ENCODE measurements around the gene GRWD1. TPM values are rescaled to one million over a fixed set of nuclear protein-coding genes. Genes with fewer than 3 reads are reported as not detected.

GRWD1 gene
- total RNA-seq, 1 experiment from 2014 or later, result 64.8 TPM

DNA sequence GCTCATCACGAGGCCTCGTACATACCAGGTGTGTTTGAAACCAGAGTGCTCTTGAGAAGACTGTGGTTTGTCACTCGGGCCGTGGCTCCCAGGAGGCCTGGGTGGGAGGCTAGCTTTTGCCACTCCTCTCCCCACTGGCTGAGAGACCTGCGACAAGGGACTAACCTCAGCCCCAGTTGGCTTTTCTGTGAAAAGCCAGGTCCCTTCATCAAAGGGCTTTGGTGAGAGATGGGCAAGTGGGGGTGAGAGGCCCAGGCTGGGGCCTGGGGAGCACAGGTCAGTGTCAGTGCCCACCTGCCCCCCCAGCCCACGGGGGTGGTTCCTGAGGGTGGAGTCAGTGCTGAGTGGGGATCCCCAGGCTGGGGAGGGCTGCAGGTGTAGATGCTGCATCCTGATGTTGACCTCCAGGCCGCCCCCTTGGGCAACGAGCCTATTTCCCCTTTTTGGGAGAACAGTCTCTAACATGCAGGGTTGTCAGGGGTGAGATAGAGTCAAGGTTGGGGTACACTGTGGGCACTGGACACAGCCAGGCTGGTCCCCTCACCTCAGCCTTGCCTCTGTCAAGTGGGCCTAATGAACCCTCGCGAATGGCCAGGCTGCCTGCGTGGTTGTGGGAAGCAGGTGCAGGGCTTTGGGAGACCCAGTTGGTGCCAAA lies 10.3 kb downstream of the GRWD1 start:
- H3K27me3 ChIP-seq (ENCODE audit: insufficient read depth, low read length), result no peaks in the 10 kb centered on the region
- ATAC-seq (no peak), DNase-seq (ENCODE audit: low read depth, low spot score) (no peak)
- no peak overlapping the region for H3K9ac ChIP-seq (ENCODE audit: low read length)
- peaks cover 22 to 55% of the 10 kb centered on the region in 2 experiments for H3K36me3 ChIP-seq (ENCODE audit: control insufficient read depth in 1 of 2, insufficient read depth in 2 of 2, low read length in 2 of 2)
- H3K9me2 ChIP-seq (ENCODE audit: insufficient read depth), result no peaks in the 10 kb centered on the region
- no peaks in the 10 kb centered on the region for H3K9me3 ChIP-seq (ENCODE audit: control insufficient read depth in 1 of 2, insufficient read depth in 1 of 2, low read depth in 1 of 2, low read length in 2 of 2)
- intact Hi-C loops (cut with micrococcal nuclease), result no loop called here
- H4K20me1 ChIP-seq (ENCODE audit: insufficient read depth), result no peaks in the 10 kb centered on the region
- ChIA-PET POLR2A (no interaction called here), CTCF (no interaction called here), RAD21 (ENCODE audit: low non-redundant PET in 1 of 2, low total read pairs in 2 of 2, uncharacterized antibody in 2 of 2, unreplicated experiment in 2 of 2) (no interaction called here)
- no peaks in the 10 kb centered on the region for H3K4me1 ChIP-seq (ENCODE audit: control insufficient read depth in 1 of 2, insufficient read depth in 2 of 2, low read length in 2 of 2)
- H3K4me3 ChIP-seq (replicated peaks in 1 of 2; ENCODE audit: low read depth in 1 of 2, low read length in 2 of 2), result no peak overlapping the region
- H2AFZ ChIP-seq (ENCODE audit: low read depth, low read length, poor library complexity, severe bottlenecking), result no peak overlapping the region
- TF ChIP-seq EZH2phosphoT487 (IDR thresholded peaks at IDR 0.05; ENCODE audit: borderline replicate concordance), result no peak
- no peak for TF ChIP-seq EGR1 (IDR thresholded peaks at IDR 0.05; ENCODE audit: low read depth)
- TF ChIP-seq, protein P1, sequence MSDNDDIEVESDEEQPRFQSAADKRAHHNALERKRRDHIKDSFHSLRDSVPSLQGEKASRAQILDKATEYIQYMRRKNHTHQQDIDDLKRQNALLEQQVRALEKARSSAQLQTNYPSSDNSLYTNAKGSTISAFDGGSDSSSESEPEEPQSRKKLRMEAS (IDR thresholded peaks at IDR 0.05), result no peak
- no peak for TF ChIP-seq CBX3 (IDR thresholded peaks at IDR 0.05; ENCODE audit: low read depth)
- TF ChIP-seq JUND (IDR thresholded peaks at IDR 0.05), result no peak
- TF ChIP-seq ZFX (IDR thresholded peaks at IDR 0.05), result no peak
- TF ChIP-seq ZNF274 (IDR thresholded peaks at IDR 0.05; ENCODE audit: low read depth, low read length), result no peak
- no peak overlapping the region for H3K4me2 ChIP-seq (ENCODE audit: low read length)
- peaks cover 51% of the 10 kb centered on the region for H3K79me2 ChIP-seq (ENCODE audit: insufficient read depth, low read length)
- no peak overlapping the region for H3K27ac ChIP-seq (ENCODE audit: low read depth, low read length)
- no TSS peak for BruUV-seq (replicated peaks)

- no TSS peak for BruUV-seq (replicated peaks)
- H3K36me3 ChIP-seq (ENCODE audit: control insufficient read depth in 1 of 2, insufficient read depth in 2 of 2, low read length in 2 of 2), result peaks cover 20 to 48% of the 10 kb centered on the region in 2 experiments
- intact Hi-C loops (cut with micrococcal nuclease), result no loop called here
- ATAC-seq (no peak), DNase-seq (ENCODE audit: low read depth, low spot score) (no peak)
- no peaks in the 10 kb centered on the region for H3K9me3 ChIP-seq (ENCODE audit: control insufficient read depth in 1 of 2, insufficient read depth in 1 of 2, low read depth in 1 of 2, low read length in 2 of 2)
- H3K4me1 ChIP-seq (ENCODE audit: control insufficient read depth in 1 of 2, insufficient read depth in 2 of 2, low read length in 2 of 2), result no peaks in the 10 kb centered on the region
- TF ChIP-seq FOSL1 (IDR thresholded peaks at IDR 0.05; ENCODE audit: low read depth) (no peak), YY1 (IDR thresholded peaks at IDR 0.05; ENCODE audit: extremely low read depth, insufficient replicate concordance, low read depth, low read length) (no peak), ZFX (IDR thresholded peaks at IDR 0.05) (no peak), SRF (IDR thresholded peaks at IDR 0.05; ENCODE audit: low read depth) (no peak), CEBPB (IDR thresholded peaks at IDR 0.05; ENCODE audit: low read depth) (no peak), POLR2AphosphoS5 (IDR thresholded peaks at IDR 0.05; ENCODE audit: low read depth, low read length) (no peak), TCF7L2 (IDR thresholded peaks at IDR 0.05; ENCODE audit: borderline replicate concordance, extremely low read depth, insufficient read depth, insufficient read length) (no peak), SP1 (IDR thresholded peaks at IDR 0.05; ENCODE audit: low read depth) (no peak), POLR2A (IDR thresholded peaks at IDR 0.05; ENCODE audit: borderline replicate concordance, extremely low read depth, insufficient read depth, insufficient read length) (no peak), EZH2 (IDR thresholded peaks at IDR 0.05) (no peak)
- TF ChIP-seq, protein P1 (IDR thresholded peaks at IDR 0.05), result no peak
- no peak overlapping the region for H3K4me3 ChIP-seq (replicated peaks in 1 of 2; ENCODE audit: low read depth in 1 of 2, low read length in 2 of 2)
- no peak overlapping the region for H3K27ac ChIP-seq (ENCODE audit: low read depth, low read length)
- H4K20me1 ChIP-seq (ENCODE audit: insufficient read depth), result no peaks in the 10 kb centered on the region
- ChIA-PET RAD21 (ENCODE audit: low non-redundant PET in 1 of 2, low total read pairs in 2 of 2, uncharacterized antibody in 2 of 2, unreplicated experiment in 2 of 2) (no interaction called here), POLR2A (interaction anchor here (2.2 kb wide), 1 partner anchor 11 kb away, joined by 5 read pairs; the partner anchor contains the start of gene GRWD1), CTCF (no interaction called here)
- no peaks in the 10 kb centered on the region for H3K9me2 ChIP-seq (ENCODE audit: insufficient read depth)
- H3K79me2 ChIP-seq (ENCODE audit: insufficient read depth, low read length), result peaks cover 43% of the 10 kb centered on the region
- H2AFZ ChIP-seq (ENCODE audit: low read depth, low read length, poor library complexity, severe bottlenecking), result no peak overlapping the region
- no peak overlapping the region for H3K4me2 ChIP-seq (ENCODE audit: low read length)
- no peak overlapping the region for H3K9ac ChIP-seq (ENCODE audit: low read length)
- H3K27me3 ChIP-seq (ENCODE audit: insufficient read depth, low read length), result no peaks in the 10 kb centered on the region
These were observed 11.1 kb downstream of the GRWD1 start for GRCh38 chr19:48456864-48457263.
